ENCODE data around the gene CEP72. TPM values are rescaled to one million over a fixed set of nuclear protein-coding genes. Genes with fewer than 3 reads are reported as not detected.

The CEP72 gene
- polyA plus RNA-seq, 1 of the 3 experiments (the other 2 are of a cell fraction), result 4.4 TPM

DNA sequence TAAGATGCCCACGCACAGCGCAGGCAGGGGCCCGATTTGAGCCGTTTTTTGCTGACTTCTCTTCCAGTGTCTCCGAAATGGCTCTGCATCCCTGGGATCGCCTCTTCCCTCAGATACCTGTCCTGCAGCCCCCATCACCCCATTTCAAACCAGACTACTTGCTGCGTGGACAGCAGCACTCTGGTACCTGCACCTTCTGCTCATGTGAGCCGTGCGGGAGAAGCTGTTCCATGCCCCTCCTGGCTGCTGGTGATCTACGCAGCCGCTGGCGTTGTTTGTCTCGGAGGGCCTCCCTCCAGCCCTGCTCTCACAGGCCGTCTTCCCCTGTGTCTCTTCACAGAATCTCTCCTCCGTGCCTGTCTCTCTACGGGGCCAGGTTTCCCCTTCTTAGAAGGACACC lies 13.4 kb downstream of the CEP72 start:
- peaks cover 0 to 9% of the 10 kb centered on the region in 2 experiments for H3K36me3 ChIP-seq (replicated peaks in 1 of 2; ENCODE audit: control insufficient read depth in 1 of 2, insufficient read depth in 2 of 2, low read length in 1 of 2)
- H3K9ac ChIP-seq, result no peak overlapping the region
- TF ChIP-seq ELF1 (IDR thresholded peaks at IDR 0.05) (no peak), POLR2AphosphoS5 (IDR thresholded peaks at IDR 0.05; ENCODE audit: low read depth, low read length) (no peak), RCOR1 (IDR thresholded peaks at IDR 0.05; ENCODE audit: low read length) (no peak), SMC3 (IDR thresholded peaks at IDR 0.05; ENCODE audit: low read depth, low read length) (no peak), YY1 (IDR thresholded peaks at IDR 0.05; ENCODE audit: low read depth) (no peak), USF1 (IDR thresholded peaks at IDR 0.05; ENCODE audit: borderline replicate concordance, low read depth) (no peak), NFIC (IDR thresholded peaks at IDR 0.05; ENCODE audit: borderline replicate concordance) (no peak), TCF12 (IDR thresholded peaks at IDR 0.05) (no peak)
- TF ChIP-seq, protein P1, sequence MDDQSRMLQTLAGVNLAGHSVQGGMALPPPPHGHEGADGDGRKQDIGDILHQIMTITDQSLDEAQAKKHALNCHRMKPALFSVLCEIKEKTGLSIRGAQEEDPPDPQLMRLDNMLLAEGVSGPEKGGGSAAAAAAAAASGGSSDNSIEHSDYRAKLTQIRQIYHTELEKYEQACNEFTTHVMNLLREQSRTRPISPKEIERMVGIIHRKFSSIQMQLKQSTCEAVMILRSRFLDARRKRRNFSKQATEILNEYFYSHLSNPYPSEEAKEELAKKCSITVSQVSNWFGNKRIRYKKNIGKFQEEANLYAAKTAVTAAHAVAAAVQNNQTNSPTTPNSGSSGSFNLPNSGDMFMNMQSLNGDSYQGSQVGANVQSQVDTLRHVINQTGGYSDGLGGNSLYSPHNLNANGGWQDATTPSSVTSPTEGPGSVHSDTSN (IDR thresholded peaks at IDR 0.05), result no peak
- TF ChIP-seq, protein P2, sequence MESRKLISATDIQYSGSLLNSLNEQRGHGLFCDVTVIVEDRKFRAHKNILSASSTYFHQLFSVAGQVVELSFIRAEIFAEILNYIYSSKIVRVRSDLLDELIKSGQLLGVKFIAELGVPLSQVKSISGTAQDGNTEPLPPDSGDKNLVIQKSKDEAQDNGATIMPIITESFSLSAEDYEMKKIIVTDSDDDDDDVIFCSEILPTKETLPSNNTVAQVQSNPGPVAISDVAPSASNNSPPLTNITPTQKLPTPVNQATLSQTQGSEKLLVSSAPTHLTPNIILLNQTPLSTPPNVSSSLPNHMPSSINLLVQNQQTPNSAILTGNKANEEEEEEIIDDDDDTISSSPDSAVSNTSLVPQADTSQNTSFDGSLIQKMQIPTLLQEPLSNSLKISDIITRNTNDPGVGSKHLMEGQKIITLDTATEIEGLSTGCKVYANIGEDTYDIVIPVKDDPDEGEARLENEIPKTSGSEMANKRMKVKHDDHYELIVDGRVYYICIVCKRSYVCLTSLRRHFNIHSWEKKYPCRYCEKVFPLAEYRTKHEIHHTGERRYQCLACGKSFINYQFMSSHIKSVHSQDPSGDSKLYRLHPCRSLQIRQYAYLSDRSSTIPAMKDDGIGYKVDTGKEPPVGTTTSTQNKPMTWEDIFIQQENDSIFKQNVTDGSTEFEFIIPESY (IDR thresholded peaks at IDR 0.05; ENCODE audit: borderline replicate concordance, low read depth), result no peak
- no peak overlapping the region for H3K4me2 ChIP-seq
- H3K4me1 ChIP-seq (ENCODE audit: control insufficient read depth in 1 of 2, insufficient read depth in 2 of 2, low read depth in 1 of 2, low read length in 1 of 2), result no peaks in the 10 kb centered on the region
- H3K9me2 ChIP-seq, result no peaks in the 10 kb centered on the region
- 95% methylated on average over 16 of the region's 16 CpGs for WGBS (ENCODE audit: low lambda C conversion rate)
- H2AFZ ChIP-seq (ENCODE audit: low read depth), result no peak overlapping the region
- POLR2A ChIA-PET, result no interaction called here
- DNase-seq, result no peak
- H3K27me3 ChIP-seq (ENCODE audit: insufficient read depth), result no peaks in the 10 kb centered on the region
- H3K27ac ChIP-seq (ENCODE audit: low read depth in 2 of 2, low read length in 1 of 2), result no peak overlapping the region
- no peaks in the 10 kb centered on the region for H3K9me3 ChIP-seq
- H3F3A ChIP-seq (replicated peaks; ENCODE audit: insufficient read depth), result no peaks in the 10 kb centered on the region
- H3K79me2 ChIP-seq (ENCODE audit: insufficient read depth), result no peaks in the 10 kb centered on the region
- no peaks in the 10 kb centered on the region for H4K20me1 ChIP-seq (ENCODE audit: insufficient read depth)
- CTCF ChIA-PET, result no interaction called here
- H3K4me3 ChIP-seq (ENCODE audit: low read depth in 2 of 2, low read length in 1 of 2), result no peak overlapping the region

- no peak for DNase-seq
- H3F3A ChIP-seq (replicated peaks; ENCODE audit: insufficient read depth), result no peaks in the 10 kb centered on the region
- no peak overlapping the region for H3K27ac ChIP-seq (ENCODE audit: low read depth in 2 of 2, low read length in 1 of 2)
- ChIA-PET POLR2A (no interaction called here), CTCF (no interaction called here)
- H3K79me2 ChIP-seq (ENCODE audit: insufficient read depth), result no peaks in the 10 kb centered on the region
- H3K4me1 ChIP-seq (ENCODE audit: control insufficient read depth in 1 of 2, insufficient read depth in 2 of 2, low read depth in 1 of 2, low read length in 1 of 2), result no peaks in the 10 kb centered on the region
- no peaks in the 10 kb centered on the region for H4K20me1 ChIP-seq (ENCODE audit: insufficient read depth)
- H2AFZ ChIP-seq (ENCODE audit: low read depth), result no peak overlapping the region
- no peaks in the 10 kb centered on the region for H3K9me2 ChIP-seq
- H3K27me3 ChIP-seq (ENCODE audit: insufficient read depth), result no peaks in the 10 kb centered on the region
- H3K9me3 ChIP-seq, result no peaks in the 10 kb centered on the region
- WGBS (ENCODE audit: low lambda C conversion rate), result 98% methylated on average over 3 of the region's 3 CpGs
- peaks cover 0 to 9% of the 10 kb centered on the region in 2 experiments for H3K36me3 ChIP-seq (replicated peaks in 1 of 2; ENCODE audit: control insufficient read depth in 1 of 2, insufficient read depth in 2 of 2, low read length in 1 of 2)
- no peak overlapping the region for H3K4me2 ChIP-seq
- H3K9ac ChIP-seq, result no peak overlapping the region
- H3K4me3 ChIP-seq (ENCODE audit: low read depth in 2 of 2, low read length in 1 of 2), result no peak overlapping the region
- TF ChIP-seq CHD2 (IDR thresholded peaks at IDR 0.05; ENCODE audit: low read length, partially characterized antibody) (no peak), POLR2AphosphoS5 (IDR thresholded peaks at IDR 0.05; ENCODE audit: low read depth, low read length) (no peak), NFIC (IDR thresholded peaks at IDR 0.05; ENCODE audit: borderline replicate concordance) (no peak), RCOR1 (IDR thresholded peaks at IDR 0.05; ENCODE audit: low read length) (no peak), GATA2 (CRISPR knock-in tag; IDR thresholded peaks at IDR 0.05) (no peak), TEAD4 (IDR thresholded peaks at IDR 0.05; ENCODE audit: borderline replicate concordance, insufficient read depth) (no peak), FOXJ3 (CRISPR knock-in tag; IDR thresholded peaks at IDR 0.05) (no peak), USF1 (IDR thresholded peaks at IDR 0.05; ENCODE audit: borderline replicate concordance, low read depth) (no peak), RFX5 (IDR thresholded peaks at IDR 0.05; ENCODE audit: low read length) (no peak), TCF12 (IDR thresholded peaks at IDR 0.05) (no peak), FOSL2 (IDR thresholded peaks at IDR 0.05; ENCODE audit: borderline replicate concordance, low read depth) (no peak), GABPA (IDR thresholded peaks at IDR 0.05; ENCODE audit: low read depth) (no peak)
- TF ChIP-seq, protein P2 (IDR thresholded peaks at IDR 0.05; ENCODE audit: borderline replicate concordance, low read depth), result no peak
- TF ChIP-seq, protein P1 (IDR thresholded peaks at IDR 0.05), result no peak
- TF ChIP-seq, protein P3, sequence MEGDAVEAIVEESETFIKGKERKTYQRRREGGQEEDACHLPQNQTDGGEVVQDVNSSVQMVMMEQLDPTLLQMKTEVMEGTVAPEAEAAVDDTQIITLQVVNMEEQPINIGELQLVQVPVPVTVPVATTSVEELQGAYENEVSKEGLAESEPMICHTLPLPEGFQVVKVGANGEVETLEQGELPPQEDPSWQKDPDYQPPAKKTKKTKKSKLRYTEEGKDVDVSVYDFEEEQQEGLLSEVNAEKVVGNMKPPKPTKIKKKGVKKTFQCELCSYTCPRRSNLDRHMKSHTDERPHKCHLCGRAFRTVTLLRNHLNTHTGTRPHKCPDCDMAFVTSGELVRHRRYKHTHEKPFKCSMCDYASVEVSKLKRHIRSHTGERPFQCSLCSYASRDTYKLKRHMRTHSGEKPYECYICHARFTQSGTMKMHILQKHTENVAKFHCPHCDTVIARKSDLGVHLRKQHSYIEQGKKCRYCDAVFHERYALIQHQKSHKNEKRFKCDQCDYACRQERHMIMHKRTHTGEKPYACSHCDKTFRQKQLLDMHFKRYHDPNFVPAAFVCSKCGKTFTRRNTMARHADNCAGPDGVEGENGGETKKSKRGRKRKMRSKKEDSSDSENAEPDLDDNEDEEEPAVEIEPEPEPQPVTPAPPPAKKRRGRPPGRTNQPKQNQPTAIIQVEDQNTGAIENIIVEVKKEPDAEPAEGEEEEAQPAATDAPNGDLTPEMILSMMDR (IDR thresholded peaks at IDR 0.05), result no peak
Measured at GRCh38 chr5:626850-627249, 14.7 kb downstream of the CEP72 start.

Measured in SK-N-SH (cell line).